Keratinocyte (primary cell): Measurements from ENCODE around the gene CNKSR2. TPM values are rescaled to one million over a fixed set of nuclear protein-coding genes. Genes with fewer than 3 reads are reported as not detected.

Experiments
- DNase-seq: peaks from one replicate; pipeline ENCODE4 v3.0.0-alpha.2; 2011; ENCODE audit warnings: low read depth, missing footprints, low spot score
- FAIRE-seq: peaks from 2 replicates; lab custom pipeline; 2011; peaks lifted over from hg19 to GRCh38; lab: Jason Lieb, UNC
- H2AFZ ChIP-seq: 2 replicates; pipeline ENCODE4 v1.6.0; 2012; ENCODE audit warnings: low read length, control low read depth, inconsistent platforms; ENCODE audit not compliant: control insufficient read depth
- H3K27ac ChIP-seq: 2 replicates; pipeline ENCODE4 v1.5.1; 2011; ENCODE audit warnings: low read length; ENCODE audit not compliant: control insufficient read depth, insufficient read depth
- H3K27me3 ChIP-seq: 3 replicates; pipeline ENCODE4 v1.6.0; 2011; ENCODE audit warnings: low read length; ENCODE audit not compliant: control insufficient read depth, insufficient read depth; ENCODE audit errors: extremely low read depth
- H3K36me3 ChIP-seq, 2 experiments: 2 replicates in 1 of 2; 3 replicates in 1 of 2; pipeline ENCODE4 v1.5.1; 2011; ENCODE audit warnings: low read length in 2 of 2, mild to moderate bottlenecking in 1 of 2; ENCODE audit not compliant: control insufficient read depth in 2 of 2, insufficient read depth in 2 of 2; ENCODE audit errors: extremely low read depth in 1 of 2
- H3K4me1 ChIP-seq: 3 replicates; pipeline ENCODE4 v1.5.1; 2011; ENCODE audit warnings: low read length; ENCODE audit not compliant: control insufficient read depth, insufficient read depth; ENCODE audit errors: extremely low read depth
- H3K4me2 ChIP-seq: 3 replicates; pipeline ENCODE4 v1.6.0; 2011; ENCODE audit warnings: low read depth, low read length; ENCODE audit not compliant: control insufficient read depth, insufficient read depth; ENCODE audit errors: extremely low read depth
- H3K4me3 ChIP-seq, 3 experiments: fragments of 200-600 bp in 1 of 3; sonication (generic) in 1 of 3; 2 replicates in 2 of 3; 3 replicates in 1 of 3; pipeline ENCODE4 v1.5.1; 2011 to 2016; ENCODE audit warnings: low read length in 3 of 3, mild to moderate bottlenecking in 3 of 3, control low read depth in 2 of 3, inconsistent platforms in 1 of 3, low read depth in 1 of 3, mixed read lengths in 1 of 3, mixed run types in 1 of 3, moderate library complexity in 1 of 3; ENCODE audit not compliant: control insufficient read depth in 2 of 3, insufficient read depth in 2 of 3; ENCODE audit errors: extremely low read depth in 1 of 3
- H3K79me2 ChIP-seq: 2 replicates; pipeline ENCODE4 v1.6.0; 2012; ENCODE audit warnings: low read length; ENCODE audit not compliant: control insufficient read depth, insufficient read depth
- H3K9ac ChIP-seq: 3 replicates; pipeline ENCODE4 v1.6.0; 2011; ENCODE audit warnings: low read length; ENCODE audit not compliant: control insufficient read depth, insufficient read depth; ENCODE audit errors: extremely low read depth
- H3K9me1 ChIP-seq: 3 replicates; pipeline ENCODE4 v1.6.0; 2011; ENCODE audit warnings: low read length; ENCODE audit not compliant: control insufficient read depth, insufficient read depth; ENCODE audit errors: extremely low read depth
- H3K9me3 ChIP-seq: 2 replicates; pipeline ENCODE4 v1.5.1; 2012; ENCODE audit warnings: low read depth, low read length; ENCODE audit not compliant: control insufficient read depth
- H4K20me1 ChIP-seq: 3 replicates; pipeline ENCODE4 v1.6.0; 2011; ENCODE audit warnings: low read length; ENCODE audit not compliant: control insufficient read depth, insufficient read depth; ENCODE audit errors: extremely low read depth
- CTCF ChIP-seq, 3 experiments: IDR thresholded peaks in 1 of 3; conservative IDR thresholded peaks in 1 of 3; optimal IDR thresholded peaks in 1 of 3; 2 replicates in 2 of 3; 3 replicates in 1 of 3; pipeline versions ENCODE3 to v1.5.1; 2011; ENCODE audit warnings: low read length in 3 of 3, mild to moderate bottlenecking in 3 of 3, moderate library complexity in 2 of 3, control low read depth in 1 of 3, inconsistent platforms in 1 of 3; ENCODE audit not compliant: insufficient read depth in 2 of 3; ENCODE audit errors: extremely low read depth in 1 of 3
- EZH2 ChIP-seq: IDR thresholded peaks from one replicate; pipeline ENCODE4 v1.6.1; 2012; ENCODE audit warnings: inconsistent platforms, mild to moderate bottlenecking, low read length, moderate library complexity
- dilution Hi-C: fragments of 300-500 bp; cut with MboI; formaldehyde crosslinking; loops from one replicate; pipeline ENCODE4 v1.7.0; 2020; ENCODE audit warnings: low sequenced_read_pairs; ENCODE audit not compliant: extremely low pct_ligation_motif_present
- polyA plus RNA-seq, 5 experiments: library from polyadenylated mRNA; depleted of rRNA in 3 of 5; stranded (reverse) in 3 of 5; stranded (forward) in 1 of 5; unstranded in 1 of 5; fragments of >200 nt; gene quantifications; 1 replicate in 1 of 5; 2 replicates in 3 of 5; 3 replicates in 1 of 5; pipeline versions ENCODE4 v1.2.1 to v1.2.3, GENCODE V29; 2011 to 2012; ENCODE audit warnings: missing spikeins in 2 of 5, low read depth in 1 of 5, low replicate concordance in 1 of 5

The CNKSR2 gene
- polyA plus RNA-seq, 1 donor (not counting 4 experiments of a cell fraction or from before 2014, with no cell fraction given) = 0.63 TPM

- H4K20me1 ChIP-seq = no peaks in the 10 kb centered on the region
- H3K9me3 ChIP-seq = no peaks in the 10 kb centered on the region
- H3K27me3 ChIP-seq = no peaks in the 10 kb centered on the region
- H3K27ac ChIP-seq = no peak overlapping the region
- TF ChIP-seq EZH2 (no peak), CTCF (optimal IDR thresholded peaks at IDR 0.05 in 1 of 3, IDR thresholded peaks at IDR 0.05 in 1 of 3, conservative IDR thresholded peaks at IDR 0.05 in 1 of 3; ENCODE audit: extremely low read depth in 1 of 3, insufficient read depth in 2 of 3, low read length in 3 of 3) (no peak)
- no peaks in the 10 kb centered on the region for H3K79me2 ChIP-seq
- H2AFZ ChIP-seq = no peak overlapping the region
- DNase-seq (no peak), FAIRE-seq (no peak)
- H3K4me3 ChIP-seq = no peak overlapping the region
- H3K4me1 ChIP-seq = no peaks in the 10 kb centered on the region
- H3K9me1 ChIP-seq = no peaks in the 10 kb centered on the region
- no peak overlapping the region for H3K9ac ChIP-seq
- no peaks in the 10 kb centered on the region for H3K36me3 ChIP-seq
- dilution Hi-C loops = no loop called here
- H3K4me2 ChIP-seq = no peak overlapping the region
Measured at GRCh38 chrX:21376636-21377035, 2.4 kb downstream of the CNKSR2 start.

GRCh38 chrX:21379991-21380390 is 5.8 kb downstream of the CNKSR2 start:
- FAIRE-seq (no peak), DNase-seq (no peak)
- Histone ChIP-seq H3K9me3 (no peaks in the 10 kb centered on the region), H3K9me1 (no peaks in the 10 kb centered on the region), H2AFZ (no peak overlapping the region), H3K9ac (no peak overlapping the region), H3K79me2 (no peaks in the 10 kb centered on the region), H3K36me3 (no peaks in the 10 kb centered on the region), H3K4me3 (no peak overlapping the region), H4K20me1 (no peaks in the 10 kb centered on the region), H3K27ac (no peak overlapping the region), H3K4me2 (no peak overlapping the region), H3K4me1 (no peaks in the 10 kb centered on the region), H3K27me3 (no peaks in the 10 kb centered on the region)
- TF ChIP-seq EZH2 = no peak
- no peak for TF ChIP-seq CTCF (optimal IDR thresholded peaks at IDR 0.05 in 1 of 3, IDR thresholded peaks at IDR 0.05 in 1 of 3, conservative IDR thresholded peaks at IDR 0.05 in 1 of 3; ENCODE audit: extremely low read depth in 1 of 3, insufficient read depth in 2 of 3, low read length in 3 of 3)
- dilution Hi-C loops = no loop called here
